ENCODE measurements around the gene TSEN15.

Gene TSEN15

GRCh38 chr1:184020328-184020727 is 31.2 kb upstream of the TSEN15 start:
- no peak overlapping the region for H3K4me3 ChIP-seq (ENCODE audit: low read depth, low read length)
- no peaks in the 10 kb centered on the region for H3K27me3 ChIP-seq (ENCODE audit: insufficient read depth, low read depth, severe bottlenecking)
- no peaks in the 10 kb centered on the region for H3K36me3 ChIP-seq
- no peak for TF ChIP-seq CTCF (IDR thresholded peaks at IDR 0.05; ENCODE audit: low read depth, low read length)
- no peak overlapping the region for H3K27ac ChIP-seq
- DNase-seq, result no peak
- no peaks in the 10 kb centered on the region for H3K9me3 ChIP-seq (ENCODE audit: severe bottlenecking)

GRCh38 chr1:184020855-184021254 is 30.7 kb upstream of the TSEN15 start:
- H3K27ac ChIP-seq, result no peak overlapping the region
- no peak for TF ChIP-seq CTCF (IDR thresholded peaks at IDR 0.05; ENCODE audit: low read depth, low read length)
- no peaks in the 10 kb centered on the region for H3K27me3 ChIP-seq (ENCODE audit: insufficient read depth, low read depth, severe bottlenecking)
- no peak overlapping the region for H3K4me3 ChIP-seq (ENCODE audit: low read depth, low read length)
- H3K9me3 ChIP-seq (ENCODE audit: severe bottlenecking), result no peaks in the 10 kb centered on the region
- no peaks in the 10 kb centered on the region for H3K36me3 ChIP-seq
- no peak for DNase-seq

DNA sequence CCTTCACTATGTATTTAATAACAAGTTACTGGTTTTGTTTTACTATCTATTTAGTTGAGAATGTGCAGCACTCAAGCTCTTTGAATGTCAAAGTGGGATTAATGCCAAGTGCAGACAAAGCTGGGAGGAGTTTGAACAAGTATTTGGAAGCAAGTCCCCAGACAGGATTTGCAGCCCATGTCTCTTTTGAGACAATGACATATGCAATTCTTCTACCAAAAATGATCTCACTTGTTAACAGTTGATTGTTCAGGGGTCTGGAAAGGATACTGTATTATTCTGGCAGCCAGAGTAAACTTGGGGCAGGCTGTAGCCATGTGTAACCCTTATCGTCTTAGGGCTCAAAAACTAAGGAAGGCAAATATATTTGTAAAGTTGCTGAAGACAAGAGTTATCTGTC is 29.8 kb upstream of the TSEN15 start:
- TF ChIP-seq CTCF (IDR thresholded peaks at IDR 0.05; ENCODE audit: low read depth, low read length), result no peak
- no peak for DNase-seq

DNA sequence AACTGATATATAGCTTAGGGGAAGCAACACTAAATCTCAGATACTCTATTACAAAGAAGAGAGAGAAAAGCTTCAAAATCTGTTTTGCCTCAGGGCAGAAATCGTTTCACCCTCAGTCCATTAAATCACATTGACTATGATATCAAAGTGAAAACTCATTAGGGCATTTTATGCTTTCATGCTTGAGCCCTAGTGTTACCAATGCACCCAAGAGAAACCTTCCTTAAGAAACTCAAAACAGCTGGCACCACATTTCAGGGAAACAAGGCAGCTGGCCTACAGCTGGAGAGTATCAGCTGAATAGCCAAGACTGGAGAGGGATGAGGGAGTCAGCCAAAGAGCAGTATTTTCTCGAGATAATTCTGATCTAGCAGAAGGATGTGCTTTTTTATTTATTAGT is 28.9 kb upstream of the TSEN15 start:
- no peak for TF ChIP-seq CTCF (IDR thresholded peaks at IDR 0.05; ENCODE audit: low read depth, low read length)
- Histone ChIP-seq H3K27ac (no peak overlapping the region), H3K4me3 (ENCODE audit: low read depth, low read length) (no peak overlapping the region), H3K9me3 (ENCODE audit: severe bottlenecking) (no peaks in the 10 kb centered on the region), H3K36me3 (no peaks in the 10 kb centered on the region), H3K27me3 (ENCODE audit: insufficient read depth, low read depth, severe bottlenecking) (no peaks in the 10 kb centered on the region)
- no peak for DNase-seq

More for the DNA sequence above, 29.8 kb upstream of the TSEN15 start:
- no peaks in the 10 kb centered on the region for H3K36me3 ChIP-seq
- H3K9me3 ChIP-seq (ENCODE audit: severe bottlenecking), result no peaks in the 10 kb centered on the region
- no peak overlapping the region for H3K27ac ChIP-seq
- no peaks in the 10 kb centered on the region for H3K27me3 ChIP-seq (ENCODE audit: insufficient read depth, low read depth, severe bottlenecking)
- no peak overlapping the region for H3K4me3 ChIP-seq (ENCODE audit: low read depth, low read length)

DNA sequence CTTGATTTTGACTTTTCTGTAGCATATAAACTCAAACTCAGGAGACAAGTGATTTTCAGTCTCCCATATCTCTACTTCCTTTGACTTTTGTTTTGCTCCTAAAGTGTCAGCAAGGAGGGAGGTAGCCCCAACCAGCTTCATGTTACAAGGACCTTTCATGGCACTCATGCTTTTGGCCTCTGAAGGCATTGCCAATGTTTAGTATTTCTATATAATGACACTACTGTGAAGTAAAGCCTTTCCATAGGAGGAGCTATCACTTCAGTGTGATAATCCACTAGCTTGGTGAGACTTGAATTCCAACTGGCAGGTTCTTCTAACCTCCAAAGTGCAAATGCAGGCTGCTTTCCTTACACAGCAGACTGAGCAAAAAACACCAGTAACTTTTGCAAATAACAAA is 28.4 kb upstream of the TSEN15 start:
- H3K27ac ChIP-seq, result no peak overlapping the region
- no peaks in the 10 kb centered on the region for H3K36me3 ChIP-seq
- no peaks in the 10 kb centered on the region for H3K27me3 ChIP-seq (ENCODE audit: insufficient read depth, low read depth, severe bottlenecking)
- TF ChIP-seq CTCF (IDR thresholded peaks at IDR 0.05; ENCODE audit: low read depth, low read length), result no peak
- H3K4me3 ChIP-seq (ENCODE audit: low read depth, low read length), result no peak overlapping the region
- no peak for DNase-seq
- no peaks in the 10 kb centered on the region for H3K9me3 ChIP-seq (ENCODE audit: severe bottlenecking)

DNA sequence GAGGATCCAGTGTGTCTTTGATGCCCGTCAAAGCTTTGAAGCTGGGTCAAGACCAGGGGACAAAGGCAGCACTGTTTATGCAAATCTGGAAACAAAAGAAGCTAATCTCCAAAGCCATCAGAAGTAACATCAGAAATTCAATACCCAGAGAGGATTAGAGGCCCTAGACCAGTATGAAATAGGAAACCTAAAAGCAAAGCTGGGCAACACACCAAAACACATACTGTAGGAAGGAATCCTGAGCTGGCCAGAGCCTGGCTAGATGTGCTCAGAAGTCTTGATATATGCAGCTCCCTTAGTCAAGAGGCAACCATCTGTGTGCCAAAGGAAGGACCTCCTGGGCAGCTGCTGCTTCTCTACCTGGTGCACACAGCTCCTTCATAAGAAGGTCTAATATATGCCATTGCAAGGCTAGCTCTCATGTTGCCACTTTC is 26.3 kb upstream of the TSEN15 start:
- no peaks in the 10 kb centered on the region for H3K27me3 ChIP-seq (ENCODE audit: insufficient read depth, low read depth, severe bottlenecking)
- no peak overlapping the region for H3K4me3 ChIP-seq (ENCODE audit: low read depth, low read length)
- H3K36me3 ChIP-seq, result no peaks in the 10 kb centered on the region
- peak; percentile 12 for DNase-seq
- TF ChIP-seq CTCF (IDR thresholded peaks at IDR 0.05; ENCODE audit: low read depth, low read length), result no peak
- H3K27ac ChIP-seq, result peak overlapping the region; percentile 23
- H3K9me3 ChIP-seq (ENCODE audit: severe bottlenecking), result no peaks in the 10 kb centered on the region

Data from WERI-Rb-1 (cell line).